WTC11 (cell line): ENCODE results near the gene KCNN1. TPM values are rescaled to one million over a fixed set of nuclear protein-coding genes. Genes with fewer than 3 reads are reported as not detected.

ENCODE experiments used
- ATAC-seq: fragments of 200-7000 bp; cut with Tn5 transposase; 2 replicates; pipeline ENCODE4 v1.10.0; 2021; ENCODE audit warnings: mild to moderate bottlenecking, moderate library complexity
- CTCF ChIA-PET: fragments of 300-600 bp; sonication (Branson Sonifier 250); formaldehyde crosslinking; loops from one replicate; lab custom pipeline; 2021; ENCODE audit warnings: antibody characterized with exemption; lab: Charles Lee
- POLR2A ChIA-PET: fragments of 350-600 bp; sonication (Branson Sonifier 250); formaldehyde crosslinking; loops from one replicate; lab custom pipeline; 2021; ENCODE audit warnings: antibody characterized with exemption; lab: Charles Lee
- DNase-seq: peaks from one replicate; pipeline ENCODE4 v3.0.0; 2021; ENCODE audit warnings: low spot score
- H3K27ac Mint-ChIP-seq: 2 replicates; pipeline ENCODE4 v1.8.0; 2021; ENCODE audit warnings: mixed read lengths
- H3K27me3 Mint-ChIP-seq: 2 replicates; pipeline ENCODE4 v1.8.0; 2021; ENCODE audit warnings: low read depth, mild to moderate bottlenecking, moderate library complexity, mixed read lengths
- H3K36me3 Mint-ChIP-seq: 2 replicates; pipeline ENCODE4 v1.8.0; 2021; ENCODE audit warnings: mixed read lengths
- H3K4me1 Mint-ChIP-seq: 2 replicates; pipeline ENCODE4 v1.8.0; 2022; ENCODE audit warnings: mixed read lengths
- H3K4me3 Mint-ChIP-seq: 2 replicates; pipeline ENCODE4 v1.8.0; 2021; ENCODE audit warnings: mild to moderate bottlenecking, moderate library complexity, mixed read lengths
- H3K9me3 Mint-ChIP-seq: 2 replicates; pipeline ENCODE4 v1.8.0; 2021; ENCODE audit warnings: mixed read lengths
- CREB1 ChIP-seq: sonication (generic); formaldehyde crosslinking; IDR thresholded peaks from 2 replicates; pipeline ENCODE4 v1.8.0; 2023; ENCODE audit warnings: mild to moderate bottlenecking, missing genetic modification reagents
- CREM ChIP-seq: sonication (generic); formaldehyde crosslinking; IDR thresholded peaks from 2 replicates; pipeline ENCODE4 v1.8.1; 2022; ENCODE audit warnings: mild to moderate bottlenecking, missing genetic modification reagents, moderate library complexity
- GABPB1 ChIP-seq: sonication (generic); formaldehyde crosslinking; IDR thresholded peaks from 2 replicates; pipeline ENCODE4 v1.8.1; 2023; ENCODE audit warnings: mild to moderate bottlenecking, missing genetic modification reagents
- KAT7 ChIP-seq: sonication (generic); formaldehyde crosslinking; IDR thresholded peaks from 2 replicates; pipeline ENCODE4 v1.8.1; 2023; ENCODE audit warnings: missing genetic modification reagents, mild to moderate bottlenecking, borderline replicate concordance
- MXD4 ChIP-seq: fragments of 250-450 bp; sonication (Bioruptor Pico); IDR thresholded peaks from 2 replicates; pipeline ENCODE4 v1.8.0; 2021; ENCODE audit warnings: mild to moderate bottlenecking, moderate library complexity, borderline replicate concordance
- NR3C1 ChIP-seq: sonication (generic); formaldehyde crosslinking; conservative IDR thresholded peaks from 2 replicates; pipeline ENCODE4 v1.8.1; 2023; ENCODE audit warnings: low read depth, mild to moderate bottlenecking, missing genetic modification reagents
- OVOL2 ChIP-seq: fragments of 250-450 bp; sonication (Bioruptor Pico); IDR thresholded peaks from 2 replicates; pipeline ENCODE4 v1.9.0; 2021; ENCODE audit warnings: mild to moderate bottlenecking, borderline replicate concordance
- RELA ChIP-seq: sonication (generic); formaldehyde crosslinking; IDR thresholded peaks from 2 replicates; pipeline ENCODE4 v1.8.1; 2022; ENCODE audit warnings: missing genetic modification reagents, mild to moderate bottlenecking, borderline replicate concordance
- ZNF423 ChIP-seq: fragments of 250-450 bp; sonication (Bioruptor Pico); IDR thresholded peaks from 2 replicates; pipeline ENCODE4 v2.1.2; 2022; ENCODE audit warnings: mild to moderate bottlenecking, moderate library complexity
- ZNF671 ChIP-seq: fragments of 250-450 bp; sonication (Bioruptor Pico); IDR thresholded peaks from 2 replicates; pipeline ENCODE4 v1.8.0; 2021; ENCODE audit warnings: mild to moderate bottlenecking
- total RNA-seq: library from RNA; stranded (reverse); gene quantifications from 3 replicates; pipeline ENCODE4 v1.2.3, GENCODE V29; 2021
- TF ChIP-seq, protein P1 (sequence below): sonication (generic); formaldehyde crosslinking; IDR thresholded peaks from 2 replicates; pipeline ENCODE4 v1.8.0; 2022; ENCODE audit warnings: missing genetic modification reagents
- TF ChIP-seq, protein P2 (sequence below): sonication (generic); formaldehyde crosslinking; conservative IDR thresholded peaks from 2 replicates; pipeline ENCODE4 v1.8.1; 2022; ENCODE audit warnings: mild to moderate bottlenecking, missing genetic modification reagents
- TF ChIP-seq, protein P3 (sequence below): sonication (generic); formaldehyde crosslinking; IDR thresholded peaks from 2 replicates; pipeline ENCODE4 v1.8.1; 2022; ENCODE audit warnings: low read depth, missing genetic modification reagents, borderline replicate concordance
- TF ChIP-seq, protein P4 (sequence below): sonication (generic); formaldehyde crosslinking; IDR thresholded peaks from 2 replicates; pipeline ENCODE4 v1.8.1; 2022; ENCODE audit warnings: mild to moderate bottlenecking, missing genetic modification reagents, moderate library complexity, borderline replicate concordance
- TF ChIP-seq, protein P5 (sequence below): sonication (generic); formaldehyde crosslinking; IDR thresholded peaks from 2 replicates; pipeline ENCODE4 v1.8.1; 2023; ENCODE audit warnings: mild to moderate bottlenecking, missing genetic modification reagents, moderate library complexity
- TF ChIP-seq, protein P6 (sequence below): sonication (generic); formaldehyde crosslinking; IDR thresholded peaks from 2 replicates; pipeline ENCODE4 v1.8.1; 2022; ENCODE audit warnings: mild to moderate bottlenecking, moderate library complexity, missing genetic modification reagents

KCNN1 gene
- total RNA-seq, 1 experiment from 2014 or later, result 15.3 TPM

DNA sequence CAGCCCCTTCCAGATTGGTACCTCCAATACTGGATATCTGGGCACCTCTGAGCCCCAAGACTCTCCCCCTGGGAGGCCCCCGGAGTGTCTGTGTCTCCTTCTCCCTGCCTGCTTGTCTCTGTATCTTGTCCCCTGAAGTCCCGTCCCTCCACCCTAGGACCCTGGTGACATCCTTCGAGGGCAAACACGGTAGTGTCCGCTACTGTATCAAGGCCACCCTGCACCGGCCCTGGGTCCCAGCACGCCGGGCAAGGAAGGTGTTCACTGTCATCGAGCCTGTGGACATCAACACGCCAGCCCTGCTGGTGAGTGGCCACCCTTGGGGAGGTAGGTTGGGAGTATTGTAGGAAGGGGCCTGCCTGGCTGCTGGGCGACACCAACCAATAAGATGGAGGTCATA lies 41.9 kb downstream of the KCNN1 start (continued):
- TF ChIP-seq, protein P1, sequence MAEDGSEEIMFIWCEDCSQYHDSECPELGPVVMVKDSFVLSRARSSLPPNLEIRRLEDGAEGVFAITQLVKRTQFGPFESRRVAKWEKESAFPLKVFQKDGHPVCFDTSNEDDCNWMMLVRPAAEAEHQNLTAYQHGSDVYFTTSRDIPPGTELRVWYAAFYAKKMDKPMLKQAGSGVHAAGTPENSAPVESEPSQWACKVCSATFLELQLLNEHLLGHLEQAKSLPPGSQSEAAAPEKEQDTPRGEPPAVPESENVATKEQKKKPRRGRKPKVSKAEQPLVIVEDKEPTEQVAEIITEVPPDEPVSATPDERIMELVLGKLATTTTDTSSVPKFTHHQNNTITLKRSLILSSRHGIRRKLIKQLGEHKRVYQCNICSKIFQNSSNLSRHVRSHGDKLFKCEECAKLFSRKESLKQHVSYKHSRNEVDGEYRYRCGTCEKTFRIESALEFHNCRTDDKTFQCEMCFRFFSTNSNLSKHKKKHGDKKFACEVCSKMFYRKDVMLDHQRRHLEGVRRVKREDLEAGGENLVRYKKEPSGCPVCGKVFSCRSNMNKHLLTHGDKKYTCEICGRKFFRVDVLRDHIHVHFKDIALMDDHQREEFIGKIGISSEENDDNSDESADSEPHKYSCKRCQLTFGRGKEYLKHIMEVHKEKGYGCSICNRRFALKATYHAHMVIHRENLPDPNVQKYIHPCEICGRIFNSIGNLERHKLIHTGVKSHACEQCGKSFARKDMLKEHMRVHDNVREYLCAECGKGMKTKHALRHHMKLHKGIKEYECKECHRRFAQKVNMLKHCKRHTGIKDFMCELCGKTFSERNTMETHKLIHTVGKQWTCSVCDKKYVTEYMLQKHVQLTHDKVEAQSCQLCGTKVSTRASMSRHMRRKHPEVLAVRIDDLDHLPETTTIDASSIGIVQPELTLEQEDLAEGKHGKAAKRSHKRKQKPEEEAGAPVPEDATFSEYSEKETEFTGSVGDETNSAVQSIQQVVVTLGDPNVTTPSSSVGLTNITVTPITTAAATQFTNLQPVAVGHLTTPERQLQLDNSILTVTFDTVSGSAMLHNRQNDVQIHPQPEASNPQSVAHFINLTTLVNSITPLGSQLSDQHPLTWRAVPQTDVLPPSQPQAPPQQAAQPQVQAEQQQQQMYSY, result no peak

DNA sequence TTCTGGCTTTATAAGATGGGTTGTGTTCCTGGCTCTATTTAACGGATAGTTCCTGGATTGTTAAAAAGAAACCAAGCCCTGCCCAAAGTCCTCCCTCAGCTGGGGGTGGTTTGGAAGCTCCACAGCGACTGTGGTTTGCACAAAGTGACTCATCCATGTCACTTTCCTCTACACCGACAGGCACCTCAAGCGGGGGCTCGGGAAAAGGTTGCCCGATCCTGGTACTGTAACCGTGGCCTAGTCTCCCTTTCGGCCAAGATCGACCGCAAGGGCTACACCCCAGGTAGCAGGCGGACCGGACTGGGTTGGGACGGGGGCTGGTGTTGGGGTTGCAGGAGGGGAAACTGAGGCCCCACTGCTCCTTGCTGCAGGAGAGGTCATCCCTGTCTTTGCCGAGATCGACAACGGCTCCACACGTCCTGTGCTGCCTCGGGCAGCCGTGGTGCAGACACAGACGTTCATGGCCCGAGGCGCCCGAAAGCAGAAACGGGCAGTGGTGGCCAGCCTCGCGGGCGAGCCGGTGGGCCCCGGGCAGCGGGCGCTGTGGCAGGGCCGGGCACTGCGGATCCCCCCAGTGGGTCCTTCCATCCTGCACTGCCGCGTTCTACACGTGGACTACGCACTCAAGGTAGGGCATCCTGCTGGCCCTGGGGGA lies 42.6 kb downstream of the KCNN1 start:
- H3K9me3 Mint-ChIP-seq, result peaks cover 3% of the 10 kb centered on the region
- POLR2A ChIA-PET, result no interaction called here
- H3K27me3 Mint-ChIP-seq, result peaks cover 8% of the 10 kb centered on the region; the same call in 1 of the 2 replicates
- no peak for TF ChIP-seq CREM (CRISPR knock-in tag)
- TF ChIP-seq, protein P2, sequence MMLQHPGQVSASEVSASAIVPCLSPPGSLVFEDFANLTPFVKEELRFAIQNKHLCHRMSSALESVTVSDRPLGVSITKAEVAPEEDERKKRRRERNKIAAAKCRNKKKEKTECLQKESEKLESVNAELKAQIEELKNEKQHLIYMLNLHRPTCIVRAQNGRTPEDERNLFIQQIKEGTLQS, result no peak
- TF ChIP-seq OVOL2 (CRISPR knock-in tag), result no peak
- TF ChIP-seq KAT7 (CRISPR knock-in tag), result no peak
- TF ChIP-seq, protein P3, sequence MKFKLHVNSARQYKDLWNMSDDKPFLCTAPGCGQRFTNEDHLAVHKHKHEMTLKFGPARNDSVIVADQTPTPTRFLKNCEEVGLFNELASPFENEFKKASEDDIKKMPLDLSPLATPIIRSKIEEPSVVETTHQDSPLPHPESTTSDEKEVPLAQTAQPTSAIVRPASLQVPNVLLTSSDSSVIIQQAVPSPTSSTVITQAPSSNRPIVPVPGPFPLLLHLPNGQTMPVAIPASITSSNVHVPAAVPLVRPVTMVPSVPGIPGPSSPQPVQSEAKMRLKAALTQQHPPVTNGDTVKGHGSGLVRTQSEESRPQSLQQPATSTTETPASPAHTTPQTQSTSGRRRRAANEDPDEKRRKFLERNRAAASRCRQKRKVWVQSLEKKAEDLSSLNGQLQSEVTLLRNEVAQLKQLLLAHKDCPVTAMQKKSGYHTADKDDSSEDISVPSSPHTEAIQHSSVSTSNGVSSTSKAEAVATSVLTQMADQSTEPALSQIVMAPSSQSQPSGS (CRISPR knock-in tag), result no peak
- TF ChIP-seq NR3C1, result no peak
- TF ChIP-seq RELA (CRISPR knock-in tag), result no peak
- no peak for TF ChIP-seq ZNF423 (CRISPR knock-in tag)
- TF ChIP-seq MXD4, result no peak
- TF ChIP-seq, protein P4, sequence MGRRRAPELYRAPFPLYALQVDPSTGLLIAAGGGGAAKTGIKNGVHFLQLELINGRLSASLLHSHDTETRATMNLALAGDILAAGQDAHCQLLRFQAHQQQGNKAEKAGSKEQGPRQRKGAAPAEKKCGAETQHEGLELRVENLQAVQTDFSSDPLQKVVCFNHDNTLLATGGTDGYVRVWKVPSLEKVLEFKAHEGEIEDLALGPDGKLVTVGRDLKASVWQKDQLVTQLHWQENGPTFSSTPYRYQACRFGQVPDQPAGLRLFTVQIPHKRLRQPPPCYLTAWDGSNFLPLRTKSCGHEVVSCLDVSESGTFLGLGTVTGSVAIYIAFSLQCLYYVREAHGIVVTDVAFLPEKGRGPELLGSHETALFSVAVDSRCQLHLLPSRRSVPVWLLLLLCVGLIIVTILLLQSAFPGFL (CRISPR knock-in tag), result no peak
- TF ChIP-seq, protein P5, sequence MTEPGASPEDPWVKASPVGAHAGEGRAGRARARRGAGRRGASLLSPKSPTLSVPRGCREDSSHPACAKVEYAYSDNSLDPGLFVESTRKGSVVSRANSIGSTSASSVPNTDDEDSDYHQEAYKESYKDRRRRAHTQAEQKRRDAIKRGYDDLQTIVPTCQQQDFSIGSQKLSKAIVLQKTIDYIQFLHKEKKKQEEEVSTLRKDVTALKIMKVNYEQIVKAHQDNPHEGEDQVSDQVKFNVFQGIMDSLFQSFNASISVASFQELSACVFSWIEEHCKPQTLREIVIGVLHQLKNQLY (CRISPR knock-in tag), result no peak
- TF ChIP-seq, protein P6, sequence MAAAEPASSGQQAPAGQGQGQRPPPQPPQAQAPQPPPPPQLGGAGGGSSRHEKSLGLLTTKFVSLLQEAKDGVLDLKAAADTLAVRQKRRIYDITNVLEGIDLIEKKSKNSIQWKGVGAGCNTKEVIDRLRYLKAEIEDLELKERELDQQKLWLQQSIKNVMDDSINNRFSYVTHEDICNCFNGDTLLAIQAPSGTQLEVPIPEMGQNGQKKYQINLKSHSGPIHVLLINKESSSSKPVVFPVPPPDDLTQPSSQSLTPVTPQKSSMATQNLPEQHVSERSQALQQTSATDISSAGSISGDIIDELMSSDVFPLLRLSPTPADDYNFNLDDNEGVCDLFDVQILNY (CRISPR knock-in tag), result no peak
- no peak for TF ChIP-seq CREB1 (CRISPR knock-in tag)
- TF ChIP-seq GABPB1 (CRISPR knock-in tag), result no peak
- TF ChIP-seq ZNF671 (CRISPR knock-in tag), result no peak
- TF ChIP-seq, all 79 proteins: peak for 0
- DNase-seq (no peak), ATAC-seq (no peak)
- no peak overlapping the region for H3K27ac Mint-ChIP-seq
- H3K4me3 Mint-ChIP-seq, result no peak overlapping the region
- H3K4me1 Mint-ChIP-seq, result peaks cover 6% of the 10 kb centered on the region; the same call in 1 of the 2 replicates
- H3K36me3 Mint-ChIP-seq, result peaks cover 5% of the 10 kb centered on the region
- CTCF ChIA-PET, result no interaction called here
